Epithelial cell of proximal tubule (primary cell): ENCODE results near the gene BIK. TPM values are rescaled to one million over a fixed set of nuclear protein-coding genes. Genes with fewer than 3 reads are reported as not detected.
A peak's percentile ranks its signal among the peaks of the same experiment; 100 is the strongest.

ENCODE experiments used
- DNase-seq: peaks from one replicate; pipeline ENCODE4 v3.0.0-alpha.2; 2011; ENCODE audit warnings: low read depth
- H3K4me3 ChIP-seq: 2 replicates; pipeline ENCODE4 v1.5.1; 2011; ENCODE audit warnings: low read depth, mild to moderate bottlenecking, low read length
- CTCF ChIP-seq: conservative IDR thresholded peaks from 2 replicates; pipeline ENCODE4 v1.5.1; 2012; ENCODE audit warnings: low read depth, mild to moderate bottlenecking, low read length
- total RNA-seq: library from RNA; depleted of rRNA; stranded (reverse); fragments of >200 nt; gene quantifications from 2 replicates; pipeline ENCODE4 v1.2.3, GENCODE V29; 2015

Gene BIK
- total RNA-seq, 1 donor from 2014 or later = 18.3 TPM

- DNase-seq = no peak
- TF ChIP-seq CTCF = no peak
- peak overlapping the region; percentile 65 for H3K4me3 ChIP-seq
Measured at GRCh38 chr22:43150731-43151206, 40.2 kb downstream of the BIK start.

GRCh38 chr22:43151251-43152002 is 40.9 kb downstream of the BIK start, which contains the start of gene TSPO:
Gene TSPO (plus strand): TSS chr22:43151559. CDS start chr22:43159239, 7,680 bp downstream.
- H3K4me3 ChIP-seq = peak within 1 kb of the TSS; percentile 65
- no peak for TF ChIP-seq CTCF
- no peak for DNase-seq

- DNase-seq = no peak
- TF ChIP-seq CTCF = no peak
- H3K4me3 ChIP-seq = peak overlapping the region; percentile 65
Measured at GRCh38 chr22:43152003-43152356, 41.4 kb downstream of the BIK start.

- TF ChIP-seq CTCF = no peak
- no peak for DNase-seq
- H3K4me3 ChIP-seq = peak overlapping the region; percentile 65
Measured at GRCh38 chr22:43152357-43153071, 42.0 kb downstream of the BIK start.

GRCh38 chr22:43153899-43154298 is 43.3 kb downstream of the BIK start:
- H3K4me3 ChIP-seq = no peak overlapping the region
- TF ChIP-seq CTCF = no peak
- DNase-seq = no peak

- no peak for TF ChIP-seq CTCF
- no peak for DNase-seq
- no peak overlapping the region for H3K4me3 ChIP-seq
Measured at GRCh38 chr22:43154887-43155536, 44.5 kb downstream of the BIK start.
